SK-N-SH treated with all-trans-retinoic acid at 6 μM for 48 hours (cell line): ENCODE data around the gene EPHB3.

ENCODE experiments used
- ATAC-seq: fragments of 200-7000 bp; cut with Tn5 transposase; 3 replicates; pipeline ENCODE4 v1.9.1; 2020; ENCODE audit warnings: mild to moderate bottlenecking, moderate library complexity
- BACH2 ChIP-seq: fragments of 250-450 bp; sonication (Bioruptor Pico); IDR thresholded peaks from 2 replicates; pipeline ENCODE4 v1.9.0; 2021; ENCODE audit warnings: mild to moderate bottlenecking, borderline replicate concordance
- OSR1 ChIP-seq: fragments of 250-450 bp; sonication (Bioruptor Pico); IDR thresholded peaks from 2 replicates; pipeline ENCODE4 v1.8.0; 2022; ENCODE audit warnings: moderate library complexity, mild to moderate bottlenecking, inconsistent platforms

The EPHB3 gene

DNA sequence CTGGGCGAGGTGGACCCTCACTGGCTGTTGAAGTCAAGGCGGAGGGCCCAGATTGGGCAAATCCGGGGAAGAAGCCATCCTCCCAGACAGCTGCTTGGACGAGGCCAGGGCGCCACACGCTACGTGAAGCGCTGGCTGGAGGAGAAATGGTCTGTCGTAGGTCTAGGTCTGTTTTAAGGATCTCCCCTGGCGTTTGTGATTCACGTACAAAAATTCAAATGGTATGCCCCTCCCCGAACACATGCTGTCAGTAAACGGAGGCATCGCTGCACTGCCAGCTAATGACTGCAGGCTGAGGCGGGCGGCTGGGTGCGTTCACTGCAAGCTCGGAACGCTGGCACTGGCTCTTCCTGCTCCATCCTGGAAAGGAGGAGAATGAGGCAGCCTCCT is 69.9 kb downstream of the EPHB3 start:
- TF ChIP-seq BACH2 (CRISPR knock-in tag): no peak
- TF ChIP-seq OSR1 (CRISPR knock-in tag): no peak
- no peak for ATAC-seq
